GM23248 (cell line): ENCODE results near the gene ZSCAN5B.
"Not testable (repeated sequence)": the region's sequence is repeated elsewhere in the genome, so short reads cannot be mapped to it uniquely, and the experiment has no call there.

ENCODE experiments used
- EZH2 ChIP-seq: fragments of 200-600 bp; sonication (generic); IDR thresholded peaks from 2 replicates; pipeline ENCODE4 v1.6.1; 2018; ENCODE audit warnings: antibody characterized with exemption, mild to moderate bottlenecking; ENCODE audit not compliant: insufficient read depth, poor library complexity, severe bottlenecking
- EZH2phosphoT487 ChIP-seq: fragments of 200-600 bp; sonication (generic); IDR thresholded peaks from 2 replicates; pipeline ENCODE4 v1.6.1; 2018; ENCODE audit warnings: antibody characterized with exemption, moderate library complexity, mild to moderate bottlenecking, low read depth; ENCODE audit not compliant: insufficient read depth

DNA sequence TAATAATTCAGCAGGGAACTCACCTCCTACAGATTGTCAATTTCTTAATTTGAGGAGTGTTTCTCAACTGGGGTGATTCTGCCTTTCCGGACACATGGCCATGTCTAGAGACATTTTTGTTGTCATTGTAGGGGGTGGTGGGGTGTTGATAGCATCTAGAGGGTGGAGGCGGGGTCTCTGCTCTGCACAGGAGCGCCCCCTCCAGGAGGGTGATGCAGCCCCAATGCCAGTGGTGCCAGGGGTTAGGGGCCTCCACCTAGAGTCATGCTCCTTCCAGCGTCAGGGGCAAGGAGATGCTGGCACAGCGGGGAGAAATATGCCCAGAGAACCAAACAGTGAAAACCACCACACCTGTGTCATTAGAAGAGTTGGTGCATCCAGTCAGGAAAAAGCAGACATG lies 10.0 kb upstream of the ZSCAN5B start:
- TF ChIP-seq EZH2, EZH2phosphoT487: not testable (repeated sequence)
